Pulmonary artery endothelial cell (primary cell): ENCODE results near the gene RETREG2. TPM values are rescaled to one million over a fixed set of nuclear protein-coding genes. Genes with fewer than 3 reads are reported as not detected.
A peak's percentile ranks its signal among the peaks of the same experiment; 100 is the strongest.

ENCODE experiments used
- DNase-seq: peaks from one replicate; pipeline ENCODE4 v3.0.0-alpha.2; 2011; ENCODE audit warnings: low read depth, low spot score
- total RNA-seq: library from RNA; depleted of rRNA; stranded (reverse); fragments of >200 nt; gene quantifications from 2 replicates; pipeline ENCODE4 v1.2.3, GENCODE V29; 2014

The RETREG2 gene
- total RNA-seq, 1 donor from 2014 or later: 52.6 TPM

DNA sequence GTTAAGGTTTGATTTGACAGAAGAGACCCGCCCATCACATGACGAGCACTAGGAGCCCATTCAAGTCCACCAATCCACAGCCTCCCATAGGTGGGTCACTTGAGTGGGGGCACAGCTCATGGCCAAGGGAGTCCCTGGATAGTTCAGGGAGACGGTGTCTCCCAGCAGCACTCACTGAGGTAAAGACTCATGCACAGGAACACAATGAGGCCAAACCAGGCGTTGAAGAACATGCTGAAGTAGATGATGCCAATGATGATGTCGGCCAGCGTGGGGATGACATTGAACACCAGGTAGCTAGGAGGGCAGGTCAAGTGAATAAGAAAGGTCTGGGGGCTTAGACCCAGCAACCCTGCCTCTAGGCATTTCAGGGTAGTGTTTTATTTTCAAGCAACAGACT is 36.7 kb downstream of the RETREG2 start:
- DNase-seq: no peak

DNA sequence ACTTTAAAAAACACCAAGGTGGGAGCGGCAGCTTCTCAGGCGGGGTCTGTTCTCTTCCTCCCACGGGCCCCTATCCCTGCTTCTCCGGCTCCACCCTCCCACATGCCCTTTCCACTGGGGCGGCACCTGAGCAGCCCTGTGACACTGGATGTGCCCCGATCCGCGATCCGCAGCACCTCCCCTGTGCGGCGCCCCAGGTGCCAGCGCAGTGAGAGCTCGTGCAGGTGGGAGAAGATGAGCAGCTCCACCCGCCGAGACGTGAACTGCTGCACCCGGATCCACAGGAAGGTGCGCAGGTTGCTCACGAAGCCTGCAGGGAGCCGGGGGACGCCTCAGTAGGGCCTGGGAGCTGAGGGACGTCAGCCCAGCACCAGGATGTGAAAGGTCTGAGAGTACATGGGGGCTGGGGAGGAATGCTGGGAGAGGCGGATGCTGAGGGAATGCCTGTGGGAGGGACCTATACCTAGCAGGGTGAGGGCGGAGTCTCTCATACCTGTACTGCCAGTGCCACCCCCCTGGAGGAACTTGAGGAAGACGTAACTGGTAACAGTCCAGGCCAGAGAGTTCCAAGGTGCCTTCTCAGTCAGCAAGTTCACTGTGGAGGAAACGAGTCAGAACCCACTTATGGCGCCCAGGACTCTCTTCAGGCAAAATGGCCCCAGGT is 37.9 kb downstream of the RETREG2 start:
- no peak for DNase-seq

GRCh38 chr2:219216535-219216915 is 38.5 kb downstream of the RETREG2 start:
- no peak for DNase-seq

GRCh38 chr2:219218217-219218731 is 40.2 kb downstream of the RETREG2 start:
- no peak for DNase-seq

DNA sequence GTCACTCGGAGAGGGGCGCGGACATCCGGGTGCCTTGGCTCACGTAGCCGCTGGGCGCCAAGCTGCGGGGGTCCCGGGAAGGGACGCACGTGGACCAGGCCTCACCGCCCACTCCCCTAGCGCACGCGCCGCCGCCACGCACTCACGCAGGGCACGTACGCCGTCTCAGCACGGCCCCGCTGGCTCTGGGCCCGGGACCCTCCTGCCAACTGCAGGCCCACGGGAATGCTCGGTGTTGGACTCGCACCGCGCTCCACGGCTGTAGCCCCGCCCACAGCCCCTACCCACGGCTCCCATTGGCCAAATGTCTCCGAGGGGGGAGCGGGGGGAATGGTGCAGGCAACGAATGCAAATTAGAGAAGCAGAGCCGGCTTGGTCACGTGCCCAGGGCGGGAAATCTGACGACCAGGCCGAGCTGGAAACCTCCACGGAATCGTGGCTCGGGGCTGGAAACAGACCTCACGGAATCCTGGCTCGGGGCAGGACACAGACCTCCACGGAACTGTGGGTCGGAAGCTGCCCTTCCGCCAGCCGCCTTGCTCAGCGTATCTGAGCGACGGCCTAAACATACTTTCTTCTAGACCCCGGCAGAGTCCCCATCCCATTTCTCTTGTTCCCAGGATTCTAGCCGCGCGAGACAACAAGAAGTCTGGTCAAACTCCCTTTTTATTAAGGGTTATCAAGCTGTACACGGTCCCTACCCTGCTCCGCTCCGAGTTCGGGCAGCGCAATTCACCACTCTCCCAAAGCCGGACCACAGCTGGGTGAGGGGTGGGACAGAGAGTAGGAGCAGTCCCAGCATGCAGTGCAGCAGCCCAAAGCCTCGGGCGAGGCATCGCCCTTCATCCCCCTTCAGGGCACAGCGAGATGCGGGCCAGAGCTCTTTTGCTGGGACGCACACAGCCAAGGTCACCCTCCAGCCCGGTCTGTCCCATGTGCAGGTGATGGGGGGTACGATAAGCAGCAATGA is 40.9 kb downstream of the RETREG2 start, which contains the start of gene ABCB6:
TSS of gene ABCB6 (minus strand) at position 227 of the 970 bp plus-strand sequence. CDS start 285 bp downstream, outside the sequence.
- peak; percentile 67 for DNase-seq

GRCh38 chr2:219219784-219220532 is 41.9 kb downstream of the RETREG2 start:
- no peak for DNase-seq

DNA sequence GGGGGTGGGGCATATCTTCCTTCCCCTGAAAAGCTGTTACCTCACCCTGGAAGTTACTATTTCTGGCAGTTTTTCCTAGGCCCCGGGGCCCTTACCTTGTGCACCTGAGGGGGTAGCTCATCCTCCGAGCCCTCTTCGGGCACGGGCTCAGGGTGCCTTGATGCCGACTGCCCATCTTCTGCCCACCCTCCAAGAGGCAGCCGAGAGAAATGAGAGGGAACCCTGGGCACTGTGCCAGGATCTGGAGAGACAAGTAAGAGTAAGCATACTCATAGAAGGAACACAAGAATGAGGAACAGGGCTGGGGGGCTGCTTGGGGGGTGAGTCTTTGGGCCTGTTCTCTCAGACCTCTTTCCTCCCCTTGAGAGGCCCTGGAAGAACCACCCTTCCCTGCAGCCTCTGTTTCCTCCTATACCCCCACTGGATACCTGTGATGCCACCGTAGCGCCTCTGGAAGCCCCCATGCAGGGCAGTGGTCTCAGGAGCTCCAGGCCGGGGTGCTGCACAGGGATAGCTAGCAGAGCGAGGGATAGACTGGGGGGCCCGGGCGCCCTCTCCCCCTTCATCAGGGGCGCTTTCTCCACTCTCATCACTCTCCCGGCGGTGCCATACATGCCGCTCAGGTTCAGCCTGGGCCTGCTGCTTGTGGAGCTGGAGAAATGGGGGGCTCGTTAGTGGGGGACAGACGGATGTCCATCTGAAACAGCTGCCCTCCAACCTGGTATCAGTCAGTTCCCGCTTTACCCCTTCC is 42.8 kb downstream of the RETREG2 start:
- no peak for DNase-seq

- DNase-seq: no peak
Measured at GRCh38 chr2:219221957-219222518, 44.0 kb downstream of the RETREG2 start.

GRCh38 chr2:219223831-219224610 is 45.9 kb downstream of the RETREG2 start:
- no peak for DNase-seq

DNA sequence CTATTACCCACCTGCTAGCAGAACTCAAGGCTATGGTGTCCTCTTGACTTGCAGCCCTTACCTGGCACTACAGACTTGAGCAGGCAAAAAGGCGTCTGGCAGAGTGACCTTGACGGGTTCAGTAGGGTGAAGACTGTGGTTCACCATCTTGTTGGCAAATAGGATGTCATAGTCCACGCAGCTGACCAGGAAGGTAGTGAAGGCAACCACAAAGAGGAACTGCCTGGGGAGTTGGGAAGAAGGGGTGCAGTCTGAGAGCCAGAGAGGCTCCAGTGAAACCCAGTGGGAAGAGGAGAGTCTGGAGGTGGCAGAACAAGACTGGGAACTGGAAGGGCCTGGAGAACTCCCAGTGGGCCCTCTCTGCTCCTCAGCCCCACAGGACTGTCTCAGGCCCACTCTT is 47.3 kb downstream of the RETREG2 start:
- DNase-seq: no peak

GRCh38 chr2:219228041-219228910 is 50.2 kb downstream of the RETREG2 start:
- DNase-seq: no peak

DNA sequence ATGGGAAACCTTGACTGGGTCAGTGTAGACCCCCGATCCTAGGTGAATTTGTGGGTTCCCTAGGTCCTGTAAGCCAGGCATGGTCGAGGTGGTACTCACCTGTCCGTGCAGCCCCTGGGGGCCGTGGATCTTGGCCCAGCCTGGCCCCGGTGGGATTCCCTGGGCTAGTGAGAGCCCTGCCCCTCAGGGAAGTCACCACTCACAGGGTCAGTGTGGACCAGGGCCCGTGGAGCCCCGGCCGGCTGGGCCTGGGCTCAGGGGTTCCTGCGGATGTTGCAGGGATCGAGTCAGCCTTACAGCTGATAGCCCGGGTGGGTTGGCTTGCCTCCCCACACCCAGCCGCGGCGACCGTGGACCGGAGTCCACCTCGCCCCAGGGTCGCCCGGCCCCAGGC is 50.8 kb downstream of the RETREG2 start:
- DNase-seq: no peak

GRCh38 chr2:219229305-219230058 is 51.4 kb downstream of the RETREG2 start, which contains the start of the genes ANKZF1 and ATG9A:
TSS of gene ANKZF1 (plus strand) at chr2:219229806. CDS start at chr2:219230258, 452 bp downstream.
TSS of gene ATG9A (minus strand) at chr2:219229636. CDS start at chr2:219228024, 1,612 bp downstream.
- DNase-seq: peak; percentile 96

DNA sequence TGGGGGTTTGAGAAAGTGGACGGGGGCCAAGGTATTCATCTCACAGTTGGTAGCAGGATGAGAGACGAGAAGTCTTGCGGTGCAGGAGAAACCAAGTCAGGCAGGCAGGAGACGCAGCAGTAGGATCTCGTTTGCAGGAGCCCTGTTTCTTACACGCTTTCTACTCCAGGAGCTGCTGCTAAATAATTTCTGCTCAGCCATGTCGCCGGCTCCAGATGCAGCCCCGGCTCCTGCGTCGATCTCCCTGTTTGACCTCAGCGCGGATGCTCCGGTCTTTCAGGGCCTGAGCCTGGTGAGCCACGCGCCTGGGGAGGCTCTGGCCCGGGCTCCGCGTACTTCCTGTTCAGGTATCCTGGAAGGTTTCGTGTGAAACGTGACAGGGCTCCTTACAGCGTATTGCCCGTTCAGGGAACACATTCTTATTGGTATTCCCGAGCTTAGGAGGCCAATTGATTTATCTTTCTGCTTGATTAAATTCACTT is 52.0 kb downstream of the RETREG2 start:
- no peak for DNase-seq

DNA sequence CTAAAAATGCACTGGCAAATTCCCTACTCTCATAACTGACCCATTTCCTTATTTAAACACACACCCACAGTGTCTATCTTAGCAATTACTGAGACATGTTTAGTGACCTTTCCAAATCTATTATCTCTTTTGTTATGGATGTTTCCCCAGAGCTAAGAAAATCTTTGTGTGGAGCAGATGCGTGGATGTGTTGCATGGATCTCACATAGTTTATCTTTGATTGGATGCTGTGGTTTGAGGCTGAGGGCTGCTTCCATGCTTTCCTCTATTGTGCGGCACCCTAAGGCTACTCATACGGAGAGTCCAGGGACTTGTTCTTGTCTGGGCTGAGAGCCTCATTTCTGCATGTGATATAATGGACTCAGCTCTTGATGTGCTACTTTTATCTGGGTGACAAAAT is 56.3 kb downstream of the RETREG2 start:
- no peak for DNase-seq
